ENCODE data around the gene LASP1.
"Not testable (repeated sequence)": the region's sequence is repeated elsewhere in the genome, so short reads cannot be mapped to it uniquely, and the experiment has no call there.

Gene LASP1

DNA sequence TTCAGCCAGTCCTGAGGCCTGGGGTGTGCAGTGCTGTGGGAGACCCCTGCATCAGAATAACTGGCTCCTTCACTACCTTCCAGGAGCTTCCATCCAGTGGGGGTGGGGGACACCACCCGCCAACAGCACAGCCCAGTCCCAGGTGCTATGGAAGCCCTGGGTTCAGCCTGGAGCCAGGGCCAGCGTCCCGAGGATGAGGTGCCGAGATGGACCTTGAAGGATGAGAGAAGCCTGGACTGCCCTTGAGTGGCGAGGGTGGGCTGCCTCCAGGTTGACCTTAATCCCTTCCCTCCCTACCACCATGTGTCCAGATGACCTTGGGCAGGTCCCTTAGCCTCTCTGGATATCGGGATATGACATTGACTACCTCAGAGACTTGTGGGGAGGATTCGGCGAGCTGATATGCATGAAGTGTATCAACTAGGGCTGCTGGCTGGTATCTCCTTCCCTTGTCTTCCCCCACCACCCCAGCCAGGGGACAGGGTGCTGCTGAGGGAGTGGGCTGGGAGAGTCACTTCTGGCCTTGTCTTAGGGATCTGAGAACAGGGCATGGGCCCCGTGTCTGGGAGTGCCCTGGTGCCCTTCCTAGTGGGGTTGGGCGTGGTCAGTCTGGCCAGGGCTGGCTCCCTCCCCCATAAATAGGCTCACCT lies 41.3 kb downstream of the LASP1 start:
- DNase-seq: no peak

DNA sequence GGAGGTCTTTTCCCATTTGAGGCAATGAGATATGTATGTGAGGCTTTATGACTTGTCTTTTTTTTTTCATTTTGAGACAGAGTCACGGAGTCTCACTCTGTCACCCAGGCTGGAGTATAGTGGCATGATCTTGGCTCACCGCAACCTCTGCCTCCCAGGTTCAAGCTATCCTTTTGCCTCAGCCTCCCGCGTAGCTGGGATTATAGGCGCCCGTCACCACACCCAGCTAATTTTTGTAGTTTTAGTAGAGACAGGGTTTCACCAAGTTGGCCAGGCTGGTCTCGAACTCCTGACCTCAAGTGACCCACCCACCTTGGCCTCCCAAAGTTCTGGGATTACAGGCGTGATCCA lies 41.8 kb downstream of the LASP1 start:
- not testable (repeated sequence) for DNase-seq

DNA sequence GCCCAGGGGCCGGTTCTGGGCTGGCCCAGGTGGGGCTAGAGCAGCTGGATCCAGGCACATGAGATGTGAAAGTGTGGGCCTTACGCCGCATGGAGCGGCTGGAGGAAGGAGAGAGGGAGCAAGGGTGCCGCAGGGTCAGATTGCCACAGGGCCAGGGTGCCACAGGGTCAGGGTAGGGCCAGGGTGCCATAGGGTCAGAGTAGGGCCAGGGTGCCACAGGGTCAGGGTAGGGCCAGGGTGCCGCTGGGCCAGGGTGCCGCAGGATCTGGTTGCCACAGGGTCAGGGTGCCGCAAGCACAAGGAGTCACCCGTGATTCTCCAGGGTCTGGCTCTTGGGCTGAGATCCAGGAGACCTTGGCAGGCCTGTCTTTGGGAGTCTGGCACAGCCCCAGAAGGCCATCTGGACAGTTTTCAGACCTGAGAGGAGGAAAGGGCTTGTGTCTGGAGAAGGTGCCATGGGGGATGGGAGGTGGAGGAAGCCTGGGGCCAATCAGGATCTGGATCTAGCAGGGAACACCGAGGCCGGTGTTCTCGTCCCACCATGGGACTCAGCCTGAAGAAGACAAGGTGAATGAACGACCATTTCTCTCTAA lies 42.5 kb downstream of the LASP1 start:
- DNase-seq: no peak

DNA sequence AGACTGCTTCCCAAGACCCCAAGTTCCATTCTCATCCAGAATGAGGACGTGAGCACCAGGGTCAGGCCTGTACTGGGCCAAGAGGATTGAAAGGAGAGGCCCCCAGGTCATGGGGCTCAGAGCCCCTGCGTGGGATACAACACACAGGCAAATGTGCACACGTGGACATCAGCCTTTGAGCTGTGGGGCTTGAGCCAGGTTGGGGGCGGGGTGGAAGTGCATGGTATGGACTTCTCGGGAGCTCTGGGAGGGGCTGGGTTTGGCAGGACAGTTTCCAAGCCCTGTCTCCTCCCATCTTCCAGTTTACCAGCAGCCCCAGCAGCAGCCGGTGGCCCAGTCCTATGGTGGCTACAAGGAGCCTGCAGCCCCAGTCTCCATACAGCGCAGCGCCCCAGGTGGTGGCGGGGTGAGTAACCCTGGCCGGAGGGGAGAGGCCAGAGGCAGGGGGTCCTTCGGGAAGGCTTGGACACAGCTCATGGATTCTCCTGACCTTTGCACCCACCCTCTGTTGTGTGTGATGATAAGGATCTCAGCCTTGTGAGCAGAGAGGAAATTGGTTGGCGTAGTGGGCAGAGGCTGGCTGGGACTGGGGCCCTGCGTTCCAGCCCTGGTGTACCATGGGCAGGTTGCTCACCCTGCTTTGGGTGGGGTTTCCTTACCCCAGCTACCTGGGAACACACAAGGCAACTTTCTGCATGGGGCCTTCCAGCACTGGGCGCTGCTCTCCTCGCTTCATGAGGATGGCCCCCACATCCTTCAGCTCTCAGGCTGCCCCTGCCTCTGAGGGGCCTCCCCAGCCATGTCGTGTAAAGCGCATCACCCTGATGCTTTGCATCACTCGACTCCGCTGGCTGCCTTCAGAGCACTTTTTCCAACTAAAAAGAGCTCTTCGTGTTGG lies 45.1 kb downstream of the LASP1 start:
- DNase-seq: no peak

DNA sequence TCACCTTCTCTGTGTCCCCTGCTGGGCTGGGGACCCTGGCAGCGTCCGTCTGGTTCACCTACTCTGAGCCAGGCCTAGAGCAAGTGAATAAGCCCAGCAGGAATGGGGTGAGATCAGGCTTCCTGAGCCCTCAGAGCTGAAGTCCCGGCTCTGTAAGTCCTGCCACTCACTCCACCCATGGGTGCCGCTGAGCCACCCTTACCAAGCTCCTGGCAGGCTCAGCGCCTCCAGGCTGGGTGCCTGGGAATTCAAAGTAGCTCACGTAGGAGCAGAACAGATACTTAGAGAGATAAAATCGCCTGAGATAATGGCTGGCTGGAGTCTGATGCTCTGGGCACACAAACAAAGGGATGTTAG lies 45.8 kb downstream of the LASP1 start:
- DNase-seq: no peak

DNA sequence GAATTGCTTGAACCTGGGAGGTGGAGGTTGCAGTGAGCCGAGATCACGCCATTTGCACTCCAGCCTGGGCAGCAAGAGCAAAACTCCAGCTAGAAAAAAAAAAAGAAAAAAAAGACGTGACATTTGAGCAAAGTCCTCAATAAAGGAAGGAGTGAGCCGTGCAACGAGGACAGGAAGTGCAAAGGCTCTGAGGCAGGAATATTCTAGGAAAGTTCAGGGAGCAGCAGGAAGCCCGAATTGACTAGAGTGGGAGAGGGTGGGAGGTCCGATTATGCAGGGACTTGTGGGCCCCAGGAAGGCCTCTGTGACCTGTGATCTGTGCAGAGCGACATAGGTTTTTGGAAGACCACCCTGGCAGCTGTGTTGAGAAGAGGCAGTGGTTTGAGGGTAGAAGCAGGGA lies 46.9 kb downstream of the LASP1 start:
- no peak for DNase-seq

DNA sequence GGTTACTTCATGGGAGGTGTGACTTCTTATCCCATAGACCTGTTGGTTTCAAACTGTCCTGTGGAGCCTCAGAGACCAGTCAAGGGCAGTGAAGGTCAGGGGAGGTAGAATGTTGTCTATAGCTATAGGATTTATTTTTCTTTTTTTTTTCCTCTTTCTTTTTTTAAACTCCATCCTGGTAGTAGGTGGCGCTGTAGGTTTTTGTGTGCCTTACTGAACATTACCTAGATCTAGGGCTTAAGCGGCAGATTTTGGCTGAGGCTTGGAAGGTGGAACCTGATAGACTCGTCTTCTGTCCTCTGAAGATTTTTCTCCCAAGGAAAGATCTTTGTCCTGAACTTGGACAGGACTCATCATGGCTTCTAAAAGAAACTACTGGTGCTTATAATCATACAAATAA lies 47.4 kb downstream of the LASP1 start:
- peak in 1 of 2 experiments; percentile 16 for DNase-seq

DNA sequence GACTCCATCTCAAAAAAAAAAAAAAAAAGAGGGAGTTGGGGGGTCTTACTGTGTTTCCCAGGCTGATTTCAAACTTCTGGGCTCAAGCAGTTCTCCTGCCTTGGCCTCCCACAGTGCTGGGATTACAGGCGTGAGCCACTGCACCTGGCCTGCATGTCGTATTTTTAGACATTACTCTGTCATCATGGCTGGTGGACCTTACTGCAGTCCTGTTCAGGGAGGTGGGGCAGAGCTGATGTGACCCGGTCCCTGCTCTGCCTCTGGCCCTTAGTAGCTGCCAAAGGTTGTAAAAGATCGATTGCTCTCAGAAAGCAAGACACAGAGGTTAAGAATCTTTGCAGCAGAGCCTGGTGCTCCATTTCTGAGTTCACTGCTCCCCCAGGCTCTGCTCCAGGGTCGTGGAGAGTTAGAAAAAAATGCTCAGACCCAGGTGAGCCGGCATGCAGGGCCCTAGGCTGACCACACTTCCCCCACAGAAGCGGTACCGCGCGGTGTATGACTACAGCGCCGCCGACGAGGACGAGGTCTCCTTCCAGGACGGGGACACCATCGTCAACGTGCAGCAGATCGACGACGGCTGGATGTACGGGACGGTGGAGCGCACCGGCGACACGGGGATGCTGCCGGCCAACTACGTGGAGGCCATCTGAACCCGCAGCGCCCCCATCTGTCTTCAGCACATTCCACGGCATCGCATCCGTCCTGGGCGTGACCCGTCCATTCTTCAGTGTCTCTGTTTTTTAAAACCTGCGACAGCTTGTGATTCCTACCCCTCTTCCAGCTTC lies 48.5 kb downstream of the LASP1 start:
- no peak for DNase-seq

DNA sequence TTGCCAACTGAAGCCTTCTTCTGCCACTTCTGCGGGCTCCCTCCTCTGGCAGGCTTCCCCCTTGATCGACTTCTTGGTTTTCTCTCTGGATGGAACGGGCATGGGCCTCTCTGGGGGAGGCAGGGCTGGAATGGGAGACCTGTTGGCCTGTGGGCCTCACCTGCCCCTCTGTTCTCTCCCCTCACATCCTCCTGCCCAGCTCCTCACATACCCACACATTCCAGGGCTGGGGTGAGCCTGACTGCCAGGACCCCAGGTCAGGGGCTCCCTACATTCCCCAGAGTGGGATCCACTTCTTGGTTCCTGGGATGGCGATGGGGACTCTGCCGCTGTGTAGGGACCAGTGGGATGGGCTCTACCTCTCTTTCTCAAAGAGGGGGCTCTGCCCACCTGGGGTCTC lies 49.1 kb downstream of the LASP1 start:
- no peak for DNase-seq

DNA sequence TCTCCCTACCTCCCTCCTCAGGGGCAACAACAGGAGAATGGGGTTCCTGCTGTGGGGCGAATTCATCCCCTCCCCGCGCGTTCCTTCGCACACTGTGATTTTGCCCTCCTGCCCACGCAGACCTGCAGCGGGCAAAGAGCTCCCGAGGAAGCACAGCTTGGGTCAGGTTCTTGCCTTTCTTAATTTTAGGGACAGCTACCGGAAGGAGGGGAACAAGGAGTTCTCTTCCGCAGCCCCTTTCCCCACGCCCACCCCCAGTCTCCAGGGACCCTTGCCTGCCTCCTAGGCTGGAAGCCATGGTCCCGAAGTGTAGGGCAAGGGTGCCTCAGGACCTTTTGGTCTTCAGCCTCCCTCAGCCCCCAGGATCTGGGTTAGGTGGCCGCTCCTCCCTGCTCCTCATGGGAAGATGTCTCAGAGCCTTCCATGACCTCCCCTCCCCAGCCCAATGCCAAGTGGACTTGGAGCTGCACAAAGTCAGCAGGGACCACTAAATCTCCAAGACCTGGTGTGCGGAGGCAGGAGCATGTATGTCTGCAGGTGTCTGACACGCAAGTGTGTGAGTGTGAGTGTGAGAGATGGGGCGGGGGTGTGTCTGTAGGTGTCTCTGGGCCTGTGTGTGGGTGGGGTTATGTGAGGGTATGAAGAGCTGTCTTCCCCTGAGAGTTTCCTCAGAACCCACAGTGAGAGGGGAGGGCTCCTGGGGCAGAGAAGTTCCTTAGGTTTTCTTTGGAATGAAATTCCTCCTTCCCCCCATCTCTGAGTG lies 49.6 kb downstream of the LASP1 start:
- no peak for DNase-seq

DNA sequence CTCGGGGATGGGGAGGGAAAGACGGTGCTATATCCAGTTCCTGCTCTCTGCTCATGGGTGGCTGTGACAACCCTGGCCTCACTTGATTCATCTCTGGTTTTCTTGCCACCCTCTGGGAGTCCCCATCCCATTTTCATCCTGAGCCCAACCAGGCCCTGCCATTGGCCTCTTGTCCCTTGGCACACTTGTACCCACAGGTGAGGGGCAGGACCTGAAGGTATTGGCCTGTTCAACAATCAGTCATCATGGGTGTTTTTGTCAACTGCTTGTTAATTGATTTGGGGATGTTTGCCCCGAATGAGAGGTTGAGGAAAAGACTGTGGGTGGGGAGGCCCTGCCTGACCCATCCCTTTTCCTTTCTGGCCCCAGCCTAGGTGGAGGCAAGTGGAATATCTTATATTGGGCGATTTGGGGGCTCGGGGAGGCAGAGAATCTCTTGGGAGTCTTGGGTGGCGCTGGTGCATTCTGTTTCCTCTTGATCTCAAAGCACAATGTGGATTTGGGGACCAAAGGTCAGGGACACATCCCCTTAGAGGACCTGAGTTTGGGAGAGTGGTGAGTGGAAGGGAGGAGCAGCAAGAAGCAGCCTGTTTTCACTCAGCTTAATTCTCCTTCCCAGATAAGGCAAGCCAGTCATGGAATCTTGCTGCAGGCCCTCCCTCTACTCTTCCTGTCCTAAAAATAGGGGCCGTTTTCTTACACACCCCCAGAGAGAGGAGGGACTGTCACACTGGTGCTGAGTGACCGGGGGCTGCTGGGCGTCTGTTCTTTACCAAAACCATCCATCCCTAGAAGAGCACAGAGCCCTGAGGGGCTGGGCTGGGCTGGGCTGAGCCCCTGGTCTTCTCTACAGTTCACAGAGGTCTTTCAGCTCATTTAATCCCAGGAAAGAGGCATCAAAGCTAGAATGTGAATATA lies 50.8 kb downstream of the LASP1 start:
- no peak for DNase-seq

DNA sequence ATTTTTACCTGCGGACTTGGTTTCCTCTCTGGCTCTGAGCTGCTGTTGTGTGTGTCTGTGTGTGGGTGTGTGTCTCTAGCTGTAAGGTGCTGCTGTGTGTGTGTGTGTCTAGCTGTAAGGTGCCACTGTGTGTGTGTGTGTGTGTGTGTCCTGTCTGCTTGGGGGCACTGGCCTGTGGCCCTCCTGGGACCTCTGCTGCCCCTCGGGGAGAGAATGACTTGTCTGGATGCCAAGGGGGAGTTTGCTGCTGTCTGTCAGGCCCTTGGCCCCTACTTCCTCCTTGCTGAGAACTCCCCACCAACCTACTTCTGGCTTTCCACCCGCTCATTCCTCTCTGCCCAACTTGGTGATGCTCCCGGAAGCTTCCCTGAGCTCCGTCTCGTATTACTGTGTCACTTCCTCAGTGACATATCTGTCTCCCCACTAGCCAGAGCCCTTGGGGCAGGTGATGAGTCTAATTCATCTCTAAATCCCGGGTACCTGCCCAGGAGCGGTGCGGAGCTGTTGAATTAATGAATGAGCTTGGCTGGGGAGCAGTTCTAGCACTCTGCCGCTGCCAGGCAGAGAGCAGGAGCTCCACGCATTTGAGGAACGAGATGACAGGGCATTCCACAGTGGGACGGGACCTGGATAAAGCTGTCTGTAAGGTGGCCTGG lies 52.0 kb downstream of the LASP1 start:
- no peak for DNase-seq

DNA sequence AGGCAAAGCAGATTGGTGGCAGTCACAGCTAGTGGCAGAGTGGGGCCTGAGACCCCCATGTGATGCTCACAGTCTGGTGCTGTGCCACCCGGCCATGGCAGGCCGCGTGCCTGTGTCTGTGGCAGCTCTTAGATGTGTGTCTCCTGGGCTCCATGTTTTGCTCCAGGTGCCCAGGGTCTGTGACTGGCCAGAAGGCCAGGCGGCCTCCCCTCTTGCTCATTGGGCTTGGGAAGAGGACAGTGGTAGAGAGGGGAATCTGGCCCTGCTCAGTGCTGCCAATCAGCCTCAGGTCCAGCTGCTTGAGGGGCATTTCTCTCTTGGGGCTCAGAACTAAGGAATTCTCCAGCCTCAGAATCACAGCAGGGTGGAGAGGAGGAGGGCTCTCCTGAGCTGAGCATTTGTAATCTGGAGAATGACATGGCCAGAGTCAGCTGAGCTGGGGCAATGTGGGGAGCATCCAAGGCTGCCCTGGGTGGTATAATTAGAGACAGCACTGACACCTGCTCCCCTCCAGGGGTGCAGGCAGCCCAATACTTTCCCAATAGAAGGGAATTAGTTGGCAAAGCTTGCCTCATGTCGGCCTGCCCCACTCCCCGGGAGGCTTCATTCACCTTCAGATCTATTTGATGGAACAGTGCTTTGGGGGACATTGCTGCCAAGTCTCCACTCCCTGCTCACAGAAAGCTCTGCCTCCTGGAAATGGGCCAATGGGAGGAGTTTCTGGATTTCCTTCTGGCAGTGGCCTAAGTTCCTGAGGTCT lies 52.9 kb downstream of the LASP1 start:
- peak in 1 of 2 experiments; percentile 23 for DNase-seq

DNA sequence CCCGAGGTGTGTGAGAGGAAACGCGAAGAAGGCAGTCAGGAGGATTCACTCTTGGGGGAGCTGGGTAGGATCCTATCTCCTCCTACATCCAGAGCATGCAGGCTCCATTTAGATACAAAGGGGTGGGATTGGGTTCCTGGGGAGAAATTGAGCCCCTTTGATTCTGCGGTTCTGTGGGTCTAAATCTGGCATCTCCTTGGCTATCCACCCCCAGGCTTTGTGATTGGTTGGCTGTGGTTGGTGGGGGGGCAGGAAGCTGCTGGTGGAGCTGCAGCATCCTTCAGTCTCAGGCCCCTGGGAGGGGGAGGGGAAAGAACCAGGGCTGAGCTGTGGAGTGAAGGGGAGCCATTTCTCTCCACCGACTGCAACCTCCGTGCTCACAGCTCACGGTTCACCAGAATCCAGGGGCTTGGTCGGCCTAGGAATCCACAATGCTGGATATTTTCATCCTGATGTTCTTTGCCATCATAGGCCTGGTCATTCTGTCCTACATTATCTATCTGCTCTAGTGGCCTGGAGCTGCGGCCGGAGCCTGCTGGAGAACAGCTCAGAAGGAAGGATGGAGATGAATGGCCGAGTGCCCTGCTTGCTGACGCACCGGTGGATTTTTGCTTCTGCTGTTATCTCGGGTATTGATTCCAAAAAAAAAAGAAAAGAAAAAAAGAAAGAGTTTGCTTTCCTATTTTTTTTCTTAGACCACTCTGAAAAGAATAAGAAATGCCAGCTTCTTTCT lies 55.6 kb downstream of the LASP1 start, which contains the start of gene LASP1NB:
LASP1NB (plus strand) TSS at position 352 of the 733 bp plus-strand sequence.
- no peak for DNase-seq

DNA sequence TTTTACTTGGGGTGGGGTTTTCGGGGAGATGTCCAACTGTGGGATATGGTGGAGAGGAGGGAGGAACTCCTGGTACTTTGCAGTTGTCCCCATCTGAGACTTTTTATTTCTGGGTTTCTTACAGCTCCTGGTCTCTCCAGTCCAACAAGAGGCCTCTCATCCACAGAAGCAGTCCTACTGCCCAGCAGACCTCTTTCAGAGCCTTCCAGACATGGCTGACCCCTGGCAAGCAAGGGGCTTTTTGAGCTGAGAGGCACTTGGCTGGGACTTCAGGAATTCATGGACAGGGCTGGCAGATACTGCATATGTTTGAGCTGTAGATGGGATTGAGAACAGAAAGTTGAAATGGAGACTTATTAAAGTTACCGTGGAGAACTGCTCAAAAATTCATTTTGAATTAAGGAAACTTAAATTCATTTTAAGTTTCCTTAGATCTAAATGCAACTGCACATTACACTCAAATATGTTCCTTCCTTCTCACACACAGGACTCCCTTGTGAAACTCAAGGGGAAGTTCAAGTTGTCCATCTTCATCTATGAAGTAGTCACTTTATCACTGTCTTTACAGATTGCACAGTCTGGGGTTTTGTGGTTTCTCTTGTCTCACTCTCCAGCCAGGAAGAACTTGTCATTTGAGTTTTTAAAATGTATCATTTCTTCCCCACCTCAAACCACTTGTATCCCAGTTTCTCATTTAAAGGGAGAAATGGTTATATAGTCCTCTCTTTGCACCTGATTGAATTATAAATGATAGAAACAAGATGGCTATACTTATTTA lies 56.6 kb downstream of the LASP1 start:
- peak; percentile 98 to 99 for DNase-seq

DNA sequence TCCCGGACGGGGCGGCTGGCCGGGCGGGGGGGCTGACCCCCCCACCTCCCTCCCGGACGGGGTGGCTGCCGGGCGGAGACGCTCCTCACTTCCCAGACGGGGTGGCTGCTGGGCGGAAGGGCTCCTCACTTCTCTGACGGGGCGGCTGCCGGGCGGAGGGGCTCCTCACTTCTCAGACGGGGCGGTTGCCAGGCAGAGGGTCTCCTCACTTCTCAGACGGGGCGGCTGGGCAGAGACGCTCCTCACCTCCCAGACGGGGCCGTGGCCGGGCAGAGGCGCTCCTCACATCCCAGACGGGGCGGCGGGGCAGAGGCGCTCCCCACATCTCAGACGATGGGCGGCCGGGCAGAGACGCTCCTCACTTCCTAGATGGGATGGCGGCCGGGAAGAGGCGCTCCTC lies 60.9 kb downstream of the LASP1 start:
- DNase-seq: not testable (repeated sequence)

DNA sequence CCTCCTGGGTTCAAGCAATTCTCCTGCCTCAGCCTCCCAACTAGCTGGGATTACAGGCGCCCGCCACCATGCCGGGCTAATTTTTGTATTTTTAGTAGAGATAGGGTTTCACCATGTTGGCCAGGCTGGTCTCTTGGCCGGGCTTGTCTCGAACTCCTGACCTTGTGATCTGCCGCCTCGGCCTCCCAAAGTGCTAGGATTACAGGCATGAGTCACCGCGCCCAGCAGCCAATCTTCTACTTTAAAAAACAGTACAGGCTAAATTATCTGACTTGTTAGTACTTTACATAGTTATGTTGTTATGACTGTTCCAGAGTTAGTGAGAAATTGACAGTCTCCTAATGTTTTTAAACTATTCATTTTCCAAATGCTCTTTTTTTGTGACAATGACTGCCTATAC lies 64.1 kb downstream of the LASP1 start:
- DNase-seq: not testable (repeated sequence)

DNA sequence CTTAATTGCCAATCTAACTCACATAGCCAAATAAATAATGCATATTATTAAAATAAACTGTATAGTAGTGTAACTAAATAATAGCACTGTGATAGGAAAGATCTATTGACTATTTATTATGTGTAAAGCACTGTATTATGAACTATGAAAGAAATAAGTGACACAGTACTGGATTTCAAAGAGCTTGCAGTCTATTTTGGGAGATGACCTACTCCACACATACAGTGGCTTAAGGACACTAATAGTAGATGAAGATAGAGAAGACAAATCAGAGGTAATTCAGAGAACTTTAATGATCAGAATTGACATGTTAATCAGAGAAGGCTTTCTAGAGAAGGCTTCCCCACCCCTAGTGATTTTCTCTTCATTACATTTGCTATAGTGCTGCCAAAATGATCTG lies 70.1 kb downstream of the LASP1 start:
- DNase-seq: no peak
